Mesendoderm (in vitro differentiated cells): Measurements from ENCODE around the gene NKG7.
A peak's percentile ranks its signal among the peaks of the same experiment; 100 is the strongest.

Source experiments
- DNase-seq: peaks from one replicate; pipeline ENCODE4 v3.0.0; 2013
- H2AK5ac ChIP-seq: 2 replicates; pipeline ENCODE4 v1.6.1; 2013; ENCODE audit warnings: low read length, inconsistent platforms
- H2BK120ac ChIP-seq: 2 replicates; pipeline ENCODE4 v1.6.1; 2013; ENCODE audit warnings: low read depth, mild to moderate bottlenecking, low read length, moderate library complexity, mixed read lengths
- H2BK15ac ChIP-seq: replicated peaks from 2 replicates; pipeline ENCODE4 v1.6.1; 2013; ENCODE audit warnings: low read depth, mild to moderate bottlenecking, moderate library complexity
- H2BK5ac ChIP-seq: 2 replicates; pipeline ENCODE4 v1.6.1; 2013; ENCODE audit warnings: low read length, inconsistent platforms
- H3K18ac ChIP-seq: 2 replicates; pipeline ENCODE4 v1.6.1; 2013; ENCODE audit warnings: mild to moderate bottlenecking, low read length, mixed read lengths
- H3K23ac ChIP-seq: one replicate; pipeline ENCODE4 v1.6.1; 2013; ENCODE audit warnings: low read length
- H3K27ac ChIP-seq: 2 replicates; pipeline ENCODE4 v1.5.1; 2013; ENCODE audit warnings: low read depth, mild to moderate bottlenecking, inconsistent platforms, low read length, moderate library complexity
- H3K27me3 ChIP-seq: 2 replicates; pipeline ENCODE4 v1.6.1; 2013; ENCODE audit warnings: low read length, control low read depth, mild to moderate bottlenecking, inconsistent platforms; ENCODE audit not compliant: insufficient read depth, poor library complexity
- H3K36me3 ChIP-seq: 2 replicates; pipeline ENCODE4 v1.6.1; 2013; ENCODE audit warnings: low read length, inconsistent platforms; ENCODE audit not compliant: control insufficient read depth, insufficient read depth
- H3K4ac ChIP-seq: one replicate; pipeline ENCODE4 v1.6.1; 2013; ENCODE audit warnings: low read depth, mild to moderate bottlenecking, low read length, moderate library complexity
- H3K4me1 ChIP-seq: 2 replicates; pipeline ENCODE4 v1.6.1; 2013; ENCODE audit warnings: low read depth, low read length, inconsistent platforms; ENCODE audit not compliant: control insufficient read depth
- H3K4me2 ChIP-seq: 2 replicates; pipeline ENCODE4 v1.6.1; 2013; ENCODE audit warnings: low read length
- H3K4me3 ChIP-seq: 2 replicates; pipeline ENCODE4 v1.5.1; 2013; ENCODE audit warnings: mild to moderate bottlenecking, low read length
- H3K56ac ChIP-seq: one replicate; pipeline ENCODE4 v1.6.1; 2013; ENCODE audit warnings: low read length
- H3K79me1 ChIP-seq: 2 replicates; pipeline ENCODE4 v1.6.1; 2013; ENCODE audit warnings: low read length, inconsistent platforms
- H3K79me2 ChIP-seq: 2 replicates; pipeline ENCODE4 v1.6.1; 2013; ENCODE audit warnings: mild to moderate bottlenecking, low read length; ENCODE audit not compliant: control insufficient read depth, insufficient read depth
- H3K9ac ChIP-seq: 2 replicates; pipeline ENCODE4 v1.6.1; 2013; ENCODE audit warnings: low read length, inconsistent platforms
- H4K5ac ChIP-seq: one replicate; pipeline ENCODE4 v1.6.1; 2013; ENCODE audit warnings: low read length
- H4K8ac ChIP-seq: one replicate; pipeline ENCODE4 v1.6.1; 2013; ENCODE audit warnings: low read depth, mild to moderate bottlenecking, control low read depth, low read length, moderate library complexity
- WGBS: extraction: QIAGEN DNeasy Blood & Tissue Kit; methylation state at CpG from one replicate; pipeline ENCODE4 v1.1.7; 2013; ENCODE audit warnings: low lambda C conversion rate, missing lambda C conversion rate; ENCODE audit not compliant: insufficient coverage; ENCODE audit errors: extremely low coverage; 5-methylcytosine and 5-hydroxymethylcytosine counted together

NKG7 gene

GRCh38 chr19:51327066-51328001, 45.1 kb downstream of the NKG7 start:
- peak overlapping the region; percentile 24 for H3K18ac ChIP-seq
- no CpG with 5 or more reads among the region's 75 CpGs for WGBS
- H3K4me1 ChIP-seq, result no peaks in the 10 kb centered on the region
- no peak overlapping the region for H2AK5ac ChIP-seq
- H2BK15ac ChIP-seq, result no peak overlapping the region
- no peak overlapping the region for H2BK120ac ChIP-seq
- no peaks in the 10 kb centered on the region for H3K79me2 ChIP-seq
- H3K79me1 ChIP-seq, result no peaks in the 10 kb centered on the region
- no peak overlapping the region for H3K23ac ChIP-seq
- no peak overlapping the region for H3K27ac ChIP-seq
- no peak overlapping the region for H4K5ac ChIP-seq
- H3K56ac ChIP-seq, result peak overlapping the region; percentile 91
- peak; percentile 82 for DNase-seq
- H4K8ac ChIP-seq, result no peak overlapping the region
- no peak overlapping the region for H3K4ac ChIP-seq
- peak overlapping the region; percentile 79 for H3K9ac ChIP-seq
- no peak overlapping the region for H2BK5ac ChIP-seq
- H3K36me3 ChIP-seq, result no peaks in the 10 kb centered on the region
- H3K4me3 ChIP-seq, result no peak overlapping the region
- H3K27me3 ChIP-seq, result no peaks in the 10 kb centered on the region
- peak overlapping the region; percentile 71 for H3K4me2 ChIP-seq

GRCh38 chr19:51326216-51327065, 46.0 kb downstream of the NKG7 start:
- H3K79me2 ChIP-seq, result no peaks in the 10 kb centered on the region
- H3K4ac ChIP-seq, result no peak overlapping the region
- no peak overlapping the region for H4K5ac ChIP-seq
- no peak overlapping the region for H3K18ac ChIP-seq
- no peak overlapping the region for H4K8ac ChIP-seq
- H3K56ac ChIP-seq, result no peak overlapping the region
- no peaks in the 10 kb centered on the region for H3K79me1 ChIP-seq
- H3K4me3 ChIP-seq, result no peak overlapping the region
- no peak overlapping the region for H3K23ac ChIP-seq
- H3K27ac ChIP-seq, result no peak overlapping the region
- H2BK15ac ChIP-seq, result no peak overlapping the region
- no peak overlapping the region for H3K9ac ChIP-seq
- H3K4me1 ChIP-seq, result no peaks in the 10 kb centered on the region
- no peak overlapping the region for H2AK5ac ChIP-seq
- H3K27me3 ChIP-seq, result no peaks in the 10 kb centered on the region
- DNase-seq, result no peak
- no peak overlapping the region for H2BK5ac ChIP-seq
- no peak overlapping the region for H3K4me2 ChIP-seq
- no peak overlapping the region for H2BK120ac ChIP-seq
- WGBS, result no CpG with 5 or more reads among the region's 36 CpGs
- no peaks in the 10 kb centered on the region for H3K36me3 ChIP-seq

- H2BK120ac ChIP-seq, result no peak overlapping the region
- DNase-seq, result no peak
Measured at GRCh38 chr19:51325161-51325976, 47.1 kb downstream of the NKG7 start.

GRCh38 chr19:51324167-51324481, 48.3 kb downstream of the NKG7 start:
- Histone ChIP-seq H3K27ac (no peak overlapping the region), H4K5ac (no peak overlapping the region), H3K27me3 (no peaks in the 10 kb centered on the region)

More at GRCh38 chr19:51325161-51325976, 47.1 kb downstream of the NKG7 start:
- Histone ChIP-seq H3K56ac (no peak overlapping the region), H3K18ac (no peak overlapping the region), H3K23ac (no peak overlapping the region), H3K4ac (no peak overlapping the region), H3K27ac (no peak overlapping the region), H4K8ac (no peak overlapping the region), H2AK5ac (no peak overlapping the region), H4K5ac (no peak overlapping the region), H2BK15ac (no peak overlapping the region), H3K4me2 (no peak overlapping the region), H3K9ac (no peak overlapping the region), H3K36me3 (no peaks in the 10 kb centered on the region), H3K4me3 (no peak overlapping the region), H3K27me3 (no peaks in the 10 kb centered on the region), H3K4me1 (no peaks in the 10 kb centered on the region), H2BK5ac (no peak overlapping the region), H3K79me2 (no peaks in the 10 kb centered on the region), H3K79me1 (no peaks in the 10 kb centered on the region)
- WGBS, result no CpG with 5 or more reads among the region's 26 CpGs

GRCh38 chr19:51323481-51324166, 48.8 kb downstream of the NKG7 start:
- Histone ChIP-seq H2BK120ac (no peak overlapping the region), H3K23ac (no peak overlapping the region), H3K36me3 (no peaks in the 10 kb centered on the region), H3K4me1 (no peaks in the 10 kb centered on the region), H2BK15ac (no peak overlapping the region), H3K56ac (no peak overlapping the region), H3K27me3 (no peaks in the 10 kb centered on the region), H4K8ac (no peak overlapping the region), H4K5ac (no peak overlapping the region), H3K27ac (no peak overlapping the region), H2AK5ac (no peak overlapping the region), H3K79me1 (no peaks in the 10 kb centered on the region), H3K4me2 (no peak overlapping the region), H3K18ac (no peak overlapping the region), H3K4me3 (no peak overlapping the region), H3K79me2 (no peaks in the 10 kb centered on the region), H3K9ac (no peak overlapping the region), H2BK5ac (no peak overlapping the region), H3K4ac (no peak overlapping the region)
- no peak for DNase-seq
- no CpG with 5 or more reads among the region's 29 CpGs for WGBS

More at GRCh38 chr19:51324167-51324481, 48.3 kb downstream of the NKG7 start:
- H3K4me3 ChIP-seq, result no peak overlapping the region
- no peak overlapping the region for H3K23ac ChIP-seq
- no peak overlapping the region for H2BK5ac ChIP-seq
- H3K9ac ChIP-seq, result no peak overlapping the region
- no peaks in the 10 kb centered on the region for H3K79me2 ChIP-seq
- no peaks in the 10 kb centered on the region for H3K36me3 ChIP-seq
- no peak overlapping the region for H2BK15ac ChIP-seq
- no peak overlapping the region for H3K4ac ChIP-seq
- H3K4me2 ChIP-seq, result no peak overlapping the region
- H3K56ac ChIP-seq, result no peak overlapping the region
- H3K18ac ChIP-seq, result no peak overlapping the region
- no peaks in the 10 kb centered on the region for H3K79me1 ChIP-seq
- H3K4me1 ChIP-seq, result no peaks in the 10 kb centered on the region
- H2AK5ac ChIP-seq, result no peak overlapping the region
- no peak for DNase-seq
- WGBS, result no CpG with 5 or more reads among the region's 6 CpGs
- H2BK120ac ChIP-seq, result no peak overlapping the region
- H4K8ac ChIP-seq, result no peak overlapping the region
